Measurements from ENCODE around the gene DSCAML1.

Gene DSCAML1

GRCh38 chr11:117467770-117468169, 329.2 kb downstream of the DSCAML1 start:
- TF ChIP-seq CTCF (IDR thresholded peaks at IDR 0.05; ENCODE audit: control insufficient read depth, insufficient read depth, low read depth, low read length, missing control alignments) = no peak
- H3K4me3 ChIP-seq (ENCODE audit: control insufficient read depth, low read depth, low read length) = no peak overlapping the region
- no peak for DNase-seq (ENCODE audit: low read depth)

DNA sequence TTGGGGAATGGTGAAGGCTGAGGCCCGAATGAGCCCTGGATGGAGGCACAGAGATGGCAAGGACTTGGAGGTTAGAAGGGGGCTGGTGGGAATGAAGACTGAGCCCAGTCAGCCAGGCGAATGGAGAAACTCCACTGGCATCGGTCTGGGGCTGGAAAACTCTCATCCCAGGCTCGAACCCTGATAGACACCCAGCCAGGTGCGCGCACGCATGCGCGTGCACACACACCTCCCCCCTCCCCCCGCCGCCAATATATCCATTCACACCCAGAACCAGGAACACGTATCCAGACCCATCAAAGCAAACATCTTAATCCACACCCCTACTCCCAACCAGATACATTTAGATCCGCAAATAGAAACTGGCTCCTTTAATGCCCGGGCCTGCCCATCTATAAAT, 330.1 kb downstream of the DSCAML1 start:
- H3K4me3 ChIP-seq (ENCODE audit: control insufficient read depth, low read depth, low read length) = no peak overlapping the region
- DNase-seq (ENCODE audit: low read depth) = no peak
- TF ChIP-seq CTCF (IDR thresholded peaks at IDR 0.05; ENCODE audit: control insufficient read depth, insufficient read depth, low read depth, low read length, missing control alignments) = no peak

DNA sequence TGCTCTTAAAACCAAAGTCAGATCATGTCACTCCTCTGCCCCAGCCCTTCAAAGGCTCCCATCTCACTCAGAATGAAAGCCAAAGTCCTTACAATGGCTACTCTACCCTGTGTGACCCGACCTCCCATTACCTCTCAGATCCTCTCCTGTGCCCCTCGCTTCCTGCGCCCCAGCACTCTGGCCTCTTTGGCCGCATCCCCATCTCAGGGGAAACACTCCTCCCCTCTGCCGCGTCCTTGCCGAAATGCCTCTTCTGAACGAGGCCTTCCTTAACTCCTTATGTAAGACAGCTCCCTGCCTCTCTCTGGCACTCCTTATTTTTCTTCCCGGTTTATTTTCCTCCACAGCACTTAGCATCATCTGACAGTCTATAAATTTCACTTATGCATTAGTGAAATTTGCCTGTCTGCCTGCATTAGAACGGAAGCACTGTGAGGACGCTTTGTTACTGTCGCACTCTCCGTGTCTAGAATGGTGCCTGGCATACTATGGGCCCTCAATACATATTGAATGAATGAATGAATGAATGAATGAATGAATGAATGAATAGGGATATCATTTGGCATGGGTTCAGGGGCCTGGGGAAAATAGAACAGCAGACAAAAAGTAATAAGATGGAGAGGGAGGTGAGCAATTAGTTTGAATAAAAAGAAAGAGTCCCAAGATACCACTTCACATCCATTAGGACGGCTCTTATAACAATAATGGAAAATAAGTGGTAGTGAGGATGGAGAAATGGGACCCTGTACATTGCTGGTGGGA, 331.6 kb downstream of the DSCAML1 start:
- H3K4me3 ChIP-seq (ENCODE audit: control insufficient read depth, low read depth, low read length) = no peak overlapping the region
- DNase-seq (ENCODE audit: low read depth) = no peak
- TF ChIP-seq CTCF (IDR thresholded peaks at IDR 0.05; ENCODE audit: control insufficient read depth, insufficient read depth, low read depth, low read length, missing control alignments) = no peak

GRCh38 chr11:117464778-117465177, 332.2 kb downstream of the DSCAML1 start:
- H3K4me3 ChIP-seq (ENCODE audit: control insufficient read depth, low read depth, low read length) = no peak overlapping the region
- no peak for TF ChIP-seq CTCF (IDR thresholded peaks at IDR 0.05; ENCODE audit: control insufficient read depth, insufficient read depth, low read depth, low read length, missing control alignments)
- no peak for DNase-seq (ENCODE audit: low read depth)

- no peak for DNase-seq (ENCODE audit: low read depth)
- TF ChIP-seq CTCF (IDR thresholded peaks at IDR 0.05; ENCODE audit: control insufficient read depth, insufficient read depth, low read depth, low read length, missing control alignments) = no peak
- no peak overlapping the region for H3K4me3 ChIP-seq (ENCODE audit: control insufficient read depth, low read depth, low read length)
Observed at GRCh38 chr11:117462864-117463247, 334.2 kb downstream of the DSCAML1 start.

- no peak for DNase-seq (ENCODE audit: low read depth)
- TF ChIP-seq CTCF (IDR thresholded peaks at IDR 0.05; ENCODE audit: control insufficient read depth, insufficient read depth, low read depth, low read length, missing control alignments) = no peak
- H3K4me3 ChIP-seq (ENCODE audit: control insufficient read depth, low read depth, low read length) = no peak overlapping the region
Observed at GRCh38 chr11:117462183-117462863, 334.7 kb downstream of the DSCAML1 start.

Measured in AG09309 (cell line).